PC-9 (cell line): ENCODE results near the gene BRI3.

ENCODE experiments used
- CTCF ChIP-seq: fragments of 200-600 bp; sonication (generic); conservative IDR thresholded peaks from 2 replicates; pipeline ENCODE4 v1.6.1; 2017; ENCODE audit warnings: mixed run types, antibody characterized with exemption, mild to moderate bottlenecking, moderate library complexity
- EZH2 ChIP-seq: fragments of 200-600 bp; sonication (generic); IDR thresholded peaks from 2 replicates; pipeline ENCODE4 v1.8.0; 2017; ENCODE audit warnings: antibody characterized with exemption, low read depth

- TF ChIP-seq CTCF (no peak), EZH2 (no peak)
These were observed 1.2 kb downstream of the BRI3 start for GRCh38 chr7:98282703-98283102.
